ENCODE results near the gene MEIS2. TPM values are rescaled to one million over a fixed set of nuclear protein-coding genes. Genes with fewer than 3 reads are reported as not detected.

MEIS2 gene
- total RNA-seq, 6 donors from 2014 or later = 13.7 to 53.4 (median 21.4) TPM

DNA sequence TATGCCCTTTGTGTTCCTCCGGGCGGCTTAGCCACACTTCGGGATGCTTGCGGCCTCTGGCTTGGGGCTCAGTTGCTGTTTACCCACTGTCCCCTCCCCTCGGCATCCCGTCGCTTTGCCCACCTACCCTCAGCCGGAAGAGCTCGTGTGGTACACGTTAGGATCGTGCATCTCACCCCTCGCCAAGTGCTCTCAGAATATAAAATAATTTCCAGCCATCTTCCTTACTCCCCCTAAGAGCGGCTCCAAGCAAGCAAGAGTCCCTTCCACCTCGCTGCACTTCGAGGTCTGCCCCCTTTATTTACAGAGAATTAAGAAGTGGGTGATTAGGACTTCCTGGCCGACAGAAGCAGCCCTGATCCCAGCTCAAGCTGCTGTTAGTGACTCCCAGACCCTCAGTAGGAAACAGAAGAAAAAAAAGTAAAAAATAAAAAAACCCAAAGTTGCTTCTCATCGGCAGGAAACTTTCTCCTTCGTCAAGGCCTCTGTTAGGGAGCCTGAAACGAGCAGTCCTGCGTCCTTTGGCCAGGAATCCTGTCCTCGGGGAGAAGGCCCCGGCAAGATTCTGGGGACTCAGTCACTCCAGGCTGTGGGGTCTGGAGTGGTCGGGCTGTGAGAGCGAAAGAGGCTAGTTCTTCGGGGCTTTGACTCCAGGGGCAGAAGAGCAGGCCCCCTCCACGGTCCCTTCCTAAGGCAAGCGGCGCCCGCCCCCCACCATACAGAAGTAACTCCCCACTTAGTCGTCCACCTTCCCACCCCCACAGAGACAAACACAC, 3.0 kb downstream of the MEIS2 start:
- ATAC-seq (ENCODE audit: low FRiP score in 2 of 2) (no peak), DNase-seq (no peak)
- H3K4me1 ChIP-seq = peaks cover 2 to 34% (median 14%) of the 10 kb centered on the region in 4 donors
- peaks cover 0 to 19% (median 2%) of the 10 kb centered on the region in 4 donors for H3K27me3 ChIP-seq
- H3K4me3 ChIP-seq = peak overlapping the region; percentile 34 to 88 (median 66)
- TF ChIP-seq POLR2AphosphoS5 (IDR thresholded peaks at IDR 0.05) = no peak
- TF ChIP-seq EP300 (IDR thresholded peaks at IDR 0.05) = no peak
- TF ChIP-seq, protein P1, sequence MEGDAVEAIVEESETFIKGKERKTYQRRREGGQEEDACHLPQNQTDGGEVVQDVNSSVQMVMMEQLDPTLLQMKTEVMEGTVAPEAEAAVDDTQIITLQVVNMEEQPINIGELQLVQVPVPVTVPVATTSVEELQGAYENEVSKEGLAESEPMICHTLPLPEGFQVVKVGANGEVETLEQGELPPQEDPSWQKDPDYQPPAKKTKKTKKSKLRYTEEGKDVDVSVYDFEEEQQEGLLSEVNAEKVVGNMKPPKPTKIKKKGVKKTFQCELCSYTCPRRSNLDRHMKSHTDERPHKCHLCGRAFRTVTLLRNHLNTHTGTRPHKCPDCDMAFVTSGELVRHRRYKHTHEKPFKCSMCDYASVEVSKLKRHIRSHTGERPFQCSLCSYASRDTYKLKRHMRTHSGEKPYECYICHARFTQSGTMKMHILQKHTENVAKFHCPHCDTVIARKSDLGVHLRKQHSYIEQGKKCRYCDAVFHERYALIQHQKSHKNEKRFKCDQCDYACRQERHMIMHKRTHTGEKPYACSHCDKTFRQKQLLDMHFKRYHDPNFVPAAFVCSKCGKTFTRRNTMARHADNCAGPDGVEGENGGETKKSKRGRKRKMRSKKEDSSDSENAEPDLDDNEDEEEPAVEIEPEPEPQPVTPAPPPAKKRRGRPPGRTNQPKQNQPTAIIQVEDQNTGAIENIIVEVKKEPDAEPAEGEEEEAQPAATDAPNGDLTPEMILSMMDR (IDR thresholded peaks at IDR 0.05) = no peak
- no peak for TF ChIP-seq POLR2A (IDR thresholded peaks at IDR 0.05)
- peak overlapping the region; percentile 84 to 95 (median 92) for H3K27ac ChIP-seq
- no peaks in the 10 kb centered on the region for H3K9me3 ChIP-seq
- 30 to 40% methylated on average over 24 to 30 of the region's 30 CpGs for WGBS, 2 donors
- H3K36me3 ChIP-seq = no peaks in the 10 kb centered on the region

DNA sequence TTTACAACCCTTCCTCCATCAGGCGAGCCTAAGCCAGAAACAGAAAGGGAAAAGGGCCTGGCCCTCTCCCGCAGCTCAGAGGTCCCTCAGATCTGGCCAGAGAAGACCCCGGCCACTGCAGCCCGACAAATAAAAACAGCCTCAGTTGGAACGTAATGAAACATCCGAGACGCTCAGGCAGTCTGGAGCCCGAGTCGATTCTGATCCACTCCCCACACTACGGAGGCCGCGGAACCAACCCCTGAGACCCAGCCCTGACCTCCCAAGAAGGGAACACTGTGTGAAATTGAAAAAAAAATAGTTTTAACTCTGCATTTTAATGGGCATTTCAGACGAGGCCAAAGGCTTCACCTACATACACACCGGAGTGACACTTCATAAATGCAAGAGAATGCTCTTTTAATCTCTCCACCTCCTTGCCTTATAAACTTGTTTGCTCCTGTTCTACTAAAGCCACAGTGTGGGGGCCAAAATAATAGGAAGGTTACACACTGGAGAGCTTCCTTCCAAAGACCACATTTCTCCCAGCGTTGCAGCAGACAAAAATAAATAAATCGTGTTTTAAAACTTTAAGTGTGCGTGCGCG, 3.7 kb downstream of the MEIS2 start:
- no peaks in the 10 kb centered on the region for H3K9me3 ChIP-seq
- no peak for ATAC-seq (ENCODE audit: low FRiP score in 2 of 2)
- DNase-seq = no peak
- peak overlapping the region; percentile 84 to 95 (median 92) for H3K27ac ChIP-seq
- H3K4me3 ChIP-seq = peak overlapping the region in 3 of 4 donors; percentile 61 to 88 (median 71)
- H3K27me3 ChIP-seq = peaks cover 0 to 19% (median 0%) of the 10 kb centered on the region in 4 donors
- TF ChIP-seq EP300 (IDR thresholded peaks at IDR 0.05) = no peak
- no peak for TF ChIP-seq POLR2AphosphoS5 (IDR thresholded peaks at IDR 0.05)
- no peak for TF ChIP-seq POLR2A (IDR thresholded peaks at IDR 0.05)
- TF ChIP-seq, protein P1 (IDR thresholded peaks at IDR 0.05) = no peak
- 27 to 42% methylated on average over 19 of the region's 19 CpGs for WGBS, 2 donors
- no peaks in the 10 kb centered on the region for H3K36me3 ChIP-seq
- H3K4me1 ChIP-seq = peaks cover 0 to 30% (median 10%) of the 10 kb centered on the region in 4 donors

DNA sequence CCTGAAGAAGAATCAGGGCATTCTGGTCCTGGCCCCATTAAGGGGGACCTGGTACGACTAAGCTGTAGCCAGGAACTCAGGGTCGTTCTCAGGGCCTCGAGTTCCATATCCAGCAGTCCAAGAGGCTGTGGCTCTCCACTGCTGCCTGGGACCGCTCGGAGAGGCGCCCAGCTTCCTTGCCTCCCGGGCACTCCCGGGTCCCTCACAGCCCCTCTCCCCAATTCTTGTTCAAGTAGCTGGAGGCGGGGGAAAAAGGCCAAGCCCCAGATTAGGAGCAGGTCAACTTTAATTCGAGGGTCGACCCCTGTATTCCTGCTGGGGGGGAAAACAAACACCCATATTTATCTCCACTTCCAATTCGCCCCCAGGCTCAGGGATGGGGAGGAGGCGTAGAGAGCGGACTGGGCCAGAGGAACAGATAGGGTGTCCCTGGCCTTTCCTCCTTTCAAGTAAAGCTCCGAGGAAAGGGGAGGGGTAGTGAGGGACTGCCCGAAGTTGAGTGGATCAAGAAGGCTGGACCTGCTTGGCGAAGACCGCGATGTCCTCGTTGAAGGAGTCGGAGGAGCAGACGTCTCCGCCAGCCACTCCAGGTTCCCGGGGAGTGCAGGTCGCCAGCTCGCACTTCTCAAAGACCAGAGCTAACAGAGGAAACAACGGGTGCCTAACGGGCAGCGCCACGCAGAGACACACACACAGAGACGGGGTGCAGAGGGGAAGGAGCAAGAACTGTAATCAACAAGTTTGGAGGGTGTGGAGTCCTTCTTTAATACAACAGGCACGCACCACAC, 4.4 kb downstream of the MEIS2 start:
- H3K27ac ChIP-seq = peak overlapping the region; percentile 84 to 95 (median 92)
- TF ChIP-seq POLR2AphosphoS5 (IDR thresholded peaks at IDR 0.05) = no peak
- TF ChIP-seq, protein P1 (IDR thresholded peaks at IDR 0.05) = no peak
- no peak for TF ChIP-seq EP300 (IDR thresholded peaks at IDR 0.05)
- TF ChIP-seq POLR2A (IDR thresholded peaks at IDR 0.05) = no peak
- WGBS, 2 donors = 37 to 52% methylated on average over 26 to 32 of the region's 32 CpGs
- peak overlapping the region in 3 of 4 donors; percentile 61 to 88 (median 71) for H3K4me3 ChIP-seq
- ATAC-seq (ENCODE audit: low FRiP score in 2 of 2) = no peak
- no peaks in the 10 kb centered on the region for H3K9me3 ChIP-seq
- DNase-seq = no peak
- peaks cover 0 to 23% (median 10%) of the 10 kb centered on the region in 4 donors for H3K4me1 ChIP-seq
- peaks cover 0 to 14% (median 0%) of the 10 kb centered on the region in 4 donors for H3K27me3 ChIP-seq
- H3K36me3 ChIP-seq = no peaks in the 10 kb centered on the region

DNA sequence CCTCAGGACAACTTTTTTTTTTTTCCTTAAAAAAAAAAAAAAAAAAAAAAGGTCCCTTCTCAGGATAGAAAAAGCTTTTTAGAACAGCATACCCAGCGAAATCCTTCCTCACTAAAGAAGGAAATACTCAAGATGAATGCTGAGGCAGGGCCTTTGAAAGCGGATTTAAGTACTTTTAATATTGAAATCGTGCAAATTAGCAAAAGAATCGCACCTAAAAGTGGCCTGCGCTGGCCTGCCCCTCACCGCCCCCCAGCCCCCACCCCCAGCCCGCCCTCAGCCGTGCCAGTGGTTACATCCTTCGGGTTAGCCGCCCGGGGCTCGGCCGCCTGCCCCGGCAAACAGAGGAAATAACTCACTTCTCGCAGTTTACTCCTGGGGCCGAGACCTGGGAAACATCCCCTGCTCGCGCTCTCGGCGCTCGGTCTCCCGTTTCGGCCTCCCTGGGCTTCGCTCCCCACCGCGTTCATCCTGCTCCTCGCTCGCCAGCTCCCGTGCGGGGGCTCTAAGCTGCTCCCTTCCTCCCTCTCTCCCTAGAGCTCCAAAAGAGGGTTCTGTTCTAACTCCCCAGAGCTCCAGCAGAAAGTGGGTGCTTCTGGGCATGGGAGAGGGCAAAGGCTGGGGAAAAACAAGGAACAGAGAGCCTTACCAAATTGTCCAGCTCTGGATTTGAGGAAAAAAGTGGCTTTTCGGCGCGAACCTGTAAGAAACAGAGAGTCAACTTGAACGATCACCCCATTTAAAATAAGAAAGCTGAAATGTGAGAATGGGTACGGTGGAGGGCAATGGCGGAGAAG, 5.2 kb downstream of the MEIS2 start:
- H3K27ac ChIP-seq = peak overlapping the region; percentile 1 to 95 (median 92)
- TF ChIP-seq POLR2A (IDR thresholded peaks at IDR 0.05) = no peak
- no peak for TF ChIP-seq EP300 (IDR thresholded peaks at IDR 0.05)
- TF ChIP-seq, protein P1 (IDR thresholded peaks at IDR 0.05) = no peak
- TF ChIP-seq POLR2AphosphoS5 (IDR thresholded peaks at IDR 0.05) = no peak
- ATAC-seq (ENCODE audit: low FRiP score in 2 of 2) = peak in 1 of 2 donors; percentile 12

More for the DNA sequence above, 5.2 kb downstream of the MEIS2 start:
- DNase-seq = peak in 1 of 2 donors; percentile 74
- no peaks in the 10 kb centered on the region for H3K9me3 ChIP-seq
- H3K4me3 ChIP-seq = peak overlapping the region in 3 of 4 donors; percentile 61 to 88 (median 71)
- peaks cover 0 to 21% (median 10%) of the 10 kb centered on the region in 4 donors for H3K4me1 ChIP-seq
- peaks cover 0 to 12% (median 0%) of the 10 kb centered on the region in 4 donors for H3K27me3 ChIP-seq
- no peaks in the 10 kb centered on the region for H3K36me3 ChIP-seq
- 37 to 56% methylated on average over 36 of the region's 36 CpGs for WGBS, 2 donors
